Effector memory CD8-positive, alpha-beta T cell (primary cell): ENCODE data around the gene MPG.
"Not testable (repeated sequence)": the region's sequence is repeated elsewhere in the genome, so short reads cannot be mapped to it uniquely, and the experiment has no call there.

Experiments used
- ATAC-seq: fragments of 150-1000 bp; cut with Tn5 transposase; replicated peaks from 2 replicates; pipeline ENCODE4 v1.10.0; 2021; ENCODE audit warnings: mild to moderate bottlenecking, moderate library complexity
- DNase-seq, 3 experiments: peaks; one replicate each; pipeline ENCODE4 v3.0.0; 2021
- H3K27ac Mint-ChIP-seq, 2 donors: one replicate each; pipeline ENCODE4 v1.8.0; 2022; ENCODE audit warnings: mild to moderate bottlenecking in 2 of 2, mixed read lengths in 2 of 2, moderate library complexity in 2 of 2
- H3K27me3 Mint-ChIP-seq, 2 donors: one replicate each; pipeline ENCODE4 v1.8.0; 2022; ENCODE audit warnings: mixed read lengths in 2 of 2
- H3K36me3 Mint-ChIP-seq: one replicate; pipeline ENCODE4 v1.8.0; 2022; ENCODE audit warnings: mild to moderate bottlenecking, moderate library complexity, mixed read lengths; ENCODE audit not compliant: insufficient read depth
- H3K4me1 Mint-ChIP-seq, 2 donors: one replicate each; pipeline ENCODE4 v1.8.0; 2022; ENCODE audit warnings: low read depth in 2 of 2, mixed read lengths in 2 of 2
- H3K4me3 Mint-ChIP-seq, 2 donors: one replicate each; pipeline ENCODE4 v1.8.0; 2022; ENCODE audit warnings: mild to moderate bottlenecking in 2 of 2, mixed read lengths in 2 of 2, moderate library complexity in 2 of 2
- H3K9me3 Mint-ChIP-seq, 2 donors: one replicate each; pipeline ENCODE4 v1.8.0; 2022; ENCODE audit warnings: mixed read lengths in 2 of 2

Gene MPG

GRCh38 chr16:41439-42068, 36.5 kb upstream of the MPG start:
- peaks cover 26% of the 10 kb centered on the region for H3K36me3 Mint-ChIP-seq
- H3K4me3 Mint-ChIP-seq, result no peak overlapping the region
- no peaks in the 10 kb centered on the region for H3K27me3 Mint-ChIP-seq
- no peak overlapping the region for H3K27ac Mint-ChIP-seq
- no peaks in the 10 kb centered on the region for H3K9me3 Mint-ChIP-seq
- H3K4me1 Mint-ChIP-seq, result peaks cover 28 to 35% of the 10 kb centered on the region in 2 donors
- DNase-seq, result no peak
- no peak for ATAC-seq

- ATAC-seq (no peak), DNase-seq (no peak)
- no peaks in the 10 kb centered on the region for H3K27me3 Mint-ChIP-seq
- peak overlapping the region in 1 of 2 donors; percentile 83 for H3K27ac Mint-ChIP-seq
- no peak overlapping the region for H3K4me3 Mint-ChIP-seq
- peaks cover 28% of the 10 kb centered on the region for H3K36me3 Mint-ChIP-seq
- peaks cover 27 to 35% of the 10 kb centered on the region in 2 donors for H3K4me1 Mint-ChIP-seq
- no peaks in the 10 kb centered on the region for H3K9me3 Mint-ChIP-seq
These were observed 36.0 kb upstream of the MPG start for GRCh38 chr16:42069-42457.

- H3K4me1 Mint-ChIP-seq, result peaks cover 27 to 35% of the 10 kb centered on the region in 2 donors
- no peak overlapping the region for H3K4me3 Mint-ChIP-seq
- DNase-seq (no peak), ATAC-seq (no peak)
- H3K27ac Mint-ChIP-seq, result peak overlapping the region in 1 of 2 donors; percentile 83
- peaks cover 34% of the 10 kb centered on the region for H3K36me3 Mint-ChIP-seq
- no peaks in the 10 kb centered on the region for H3K9me3 Mint-ChIP-seq
- no peaks in the 10 kb centered on the region for H3K27me3 Mint-ChIP-seq
These were observed 35.3 kb upstream of the MPG start for GRCh38 chr16:42691-43090.

DNA sequence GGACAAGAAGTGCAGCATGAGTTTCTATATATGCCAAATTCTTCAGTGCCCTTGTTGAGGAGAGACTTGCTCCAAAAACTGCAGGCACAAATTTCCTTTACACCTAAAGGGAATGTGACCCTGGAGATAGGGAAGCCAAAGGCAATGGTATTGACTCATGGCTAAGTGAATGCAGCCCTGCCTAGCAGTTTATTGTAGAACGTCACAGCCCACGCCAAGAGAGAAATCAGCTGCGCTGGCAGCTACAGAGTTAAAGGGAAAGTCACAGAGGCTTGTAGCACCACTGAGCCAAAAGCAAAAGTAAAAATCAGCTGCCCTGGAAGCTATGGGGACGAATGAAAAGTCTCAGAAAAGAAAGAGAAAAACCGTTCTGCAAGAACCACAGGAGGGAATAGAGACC, 34.7 kb upstream of the MPG start:
- Mint-ChIP-seq H3K4me3 (no peak overlapping the region), H3K36me3 (peaks cover 38% of the 10 kb centered on the region), H3K9me3 (no peaks in the 10 kb centered on the region), H3K27ac (peak overlapping the region in 1 of 2 donors; percentile 31), H3K27me3 (no peaks in the 10 kb centered on the region), H3K4me1 (peaks cover 25 to 30% of the 10 kb centered on the region in 2 donors)
- no peak for ATAC-seq
- no peak for DNase-seq

DNA sequence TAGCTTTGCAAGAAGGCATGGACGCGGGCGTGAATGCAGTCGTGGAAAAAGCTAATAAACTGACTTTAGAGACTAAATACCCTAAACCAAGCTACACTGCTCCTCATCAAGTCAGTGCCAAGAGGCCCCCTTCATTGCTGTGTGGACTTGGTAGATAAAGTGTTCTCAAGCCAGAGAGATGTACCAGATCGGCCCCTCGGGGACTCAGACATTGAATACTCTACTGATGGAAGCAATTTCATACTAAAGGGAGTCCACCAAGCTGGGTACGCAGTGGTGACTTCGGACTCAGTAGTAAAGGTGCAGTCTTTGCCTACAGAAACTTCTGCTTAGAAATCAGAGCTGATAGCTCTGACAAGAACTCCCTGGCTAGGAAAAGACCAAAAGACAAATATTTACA, 33.4 kb upstream of the MPG start:
- ATAC-seq, result no peak
- Mint-ChIP-seq H3K36me3 (peaks cover 41% of the 10 kb centered on the region), H3K4me1 (peaks cover 12 to 18% of the 10 kb centered on the region in 2 donors)

DNA sequence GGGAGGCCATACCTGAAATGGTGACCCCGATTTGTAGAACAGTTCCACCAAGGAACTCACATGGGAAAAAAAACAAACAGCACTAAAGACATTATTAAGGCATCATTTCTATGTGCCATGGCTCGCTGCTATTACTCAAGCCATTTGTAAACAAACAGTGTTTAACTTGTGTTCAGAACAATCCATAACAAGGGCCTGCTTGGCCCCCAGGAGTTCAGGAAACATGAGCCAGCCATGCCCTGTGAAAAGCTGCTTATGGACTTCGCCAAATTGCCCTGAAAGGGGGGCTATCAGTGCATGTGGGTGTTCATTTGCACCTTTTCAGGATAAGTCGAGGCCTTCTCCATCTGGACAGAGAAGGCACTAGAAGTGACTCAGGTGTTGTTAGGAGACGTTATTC, 32.6 kb upstream of the MPG start:
- H3K9me3 Mint-ChIP-seq, result no peaks in the 10 kb centered on the region
- DNase-seq, result no peak
- no peak overlapping the region for H3K4me3 Mint-ChIP-seq
- H3K27ac Mint-ChIP-seq, result no peak overlapping the region
- peaks cover 44% of the 10 kb centered on the region for H3K36me3 Mint-ChIP-seq
- H3K4me1 Mint-ChIP-seq, result peaks cover 12 to 22% of the 10 kb centered on the region in 2 donors
- no peaks in the 10 kb centered on the region for H3K27me3 Mint-ChIP-seq
- ATAC-seq, result no peak

More for the DNA sequence above, 33.4 kb upstream of the MPG start:
- DNase-seq, result no peak
- H3K9me3 Mint-ChIP-seq, result no peaks in the 10 kb centered on the region
- no peak overlapping the region for H3K4me3 Mint-ChIP-seq
- no peaks in the 10 kb centered on the region for H3K27me3 Mint-ChIP-seq
- no peak overlapping the region for H3K27ac Mint-ChIP-seq

DNA sequence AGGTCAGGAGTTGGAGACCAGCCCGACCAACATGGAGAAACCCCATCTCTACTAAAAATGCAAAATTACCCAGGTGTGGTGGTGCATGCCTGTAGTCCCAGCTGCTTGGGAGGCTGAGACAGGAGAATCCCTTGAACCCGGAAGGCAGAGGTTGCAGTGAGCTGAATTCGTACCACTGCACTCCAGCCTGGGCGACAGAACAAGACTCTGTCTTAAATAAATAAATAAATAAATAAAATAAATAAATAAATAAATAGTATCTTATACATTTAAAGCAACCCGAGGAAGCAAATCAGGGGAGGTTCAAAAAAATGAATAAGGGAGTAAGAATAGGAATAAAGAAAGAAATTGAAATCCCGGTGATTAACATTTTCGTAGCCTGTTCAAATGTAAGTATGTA, 31.5 kb upstream of the MPG start:
- peaks cover 53% of the 10 kb centered on the region for H3K36me3 Mint-ChIP-seq
- peak overlapping the region in 1 of 2 donors; percentile 19 for H3K27ac Mint-ChIP-seq
- not testable (repeated sequence) for ATAC-seq, H3K4me3 Mint-ChIP-seq, H3K27me3 Mint-ChIP-seq, DNase-seq, H3K9me3 Mint-ChIP-seq
- H3K4me1 Mint-ChIP-seq, result peaks cover 19 to 32% of the 10 kb centered on the region in 2 donors

GRCh38 chr16:47234-47633, 30.8 kb upstream of the MPG start:
- no peak overlapping the region for H3K4me3 Mint-ChIP-seq
- H3K27ac Mint-ChIP-seq, result no peak overlapping the region
- H3K4me1 Mint-ChIP-seq, result peaks cover 17 to 28% of the 10 kb centered on the region in 2 donors
- H3K36me3 Mint-ChIP-seq, result peaks cover 55% of the 10 kb centered on the region
- H3K27me3 Mint-ChIP-seq, result no peaks in the 10 kb centered on the region
- DNase-seq (no peak), ATAC-seq (no peak)
- no peaks in the 10 kb centered on the region for H3K9me3 Mint-ChIP-seq

- peak overlapping the region in 1 of 2 donors; percentile 62 for H3K27ac Mint-ChIP-seq
- DNase-seq (no peak), ATAC-seq (no peak)
- H3K27me3 Mint-ChIP-seq, result no peaks in the 10 kb centered on the region
- peak overlapping the region; percentile 96 to 99 for H3K4me3 Mint-ChIP-seq
- H3K9me3 Mint-ChIP-seq, result no peaks in the 10 kb centered on the region
- H3K36me3 Mint-ChIP-seq, result peaks cover 52% of the 10 kb centered on the region
- peaks cover 20 to 26% of the 10 kb centered on the region in 2 donors for H3K4me1 Mint-ChIP-seq
These were observed 27.0 kb upstream of the MPG start for GRCh38 chr16:50769-51591.

- ATAC-seq (peak; percentile 94), DNase-seq (peak; percentile 93 to 95 (median 94))
- Mint-ChIP-seq H3K27me3 (no peaks in the 10 kb centered on the region), H3K9me3 (no peaks in the 10 kb centered on the region), H3K27ac (peak within 1 kb of the TSS; percentile 72 to 91), H3K36me3 (peaks cover 33% of the 10 kb centered on the region), H3K4me1 (peaks cover 23 to 26% of the 10 kb centered on the region in 2 donors), H3K4me3 (peak within 1 kb of the TSS; percentile 96 to 99)
These were observed 24.4 kb upstream of the MPG start, which contains the start of the genes POLR3K and SNRNP25 for GRCh38 chr16:53346-54236. TSS of gene POLR3K (minus strand) at chr16:53608. CDS start at chr16:53586, 22 bp downstream. TSS of gene SNRNP25 (plus strand) at chr16:53828. CDS start at chr16:54017, 189 bp downstream.

GRCh38 chr16:54237-54581, 23.8 kb upstream of the MPG start:
- ATAC-seq, result no peak
- H3K9me3 Mint-ChIP-seq, result no peaks in the 10 kb centered on the region
- no peaks in the 10 kb centered on the region for H3K27me3 Mint-ChIP-seq
- peak overlapping the region in 1 of 2 donors; percentile 91 for H3K27ac Mint-ChIP-seq
- H3K4me3 Mint-ChIP-seq, result peak overlapping the region; percentile 96 to 99
- H3K36me3 Mint-ChIP-seq, result peaks cover 31% of the 10 kb centered on the region
- no peak for DNase-seq
- H3K4me1 Mint-ChIP-seq, result peaks cover 24 to 26% of the 10 kb centered on the region in 2 donors

GRCh38 chr16:55571-56136, 22.4 kb upstream of the MPG start:
- ATAC-seq (no peak), DNase-seq (no peak)
- Mint-ChIP-seq H3K4me3 (peak overlapping the region in 1 of 2 donors; percentile 56), H3K4me1 (peaks cover 20 to 24% of the 10 kb centered on the region in 2 donors), H3K27me3 (no peaks in the 10 kb centered on the region), H3K36me3 (peaks cover 24% of the 10 kb centered on the region), H3K27ac (no peak overlapping the region), H3K9me3 (no peaks in the 10 kb centered on the region)
